HG03457 (cell line): ENCODE results near the gene BARD1.

Experiments used
- ATAC-seq: cut with Tn5 transposase; IDR thresholded peaks from one replicate; pipeline ENCODE4 v1.9.1; 2021; ENCODE audit warnings: moderate number of reproducible peaks; ENCODE audit not compliant: unreplicated experiment

Gene BARD1

DNA sequence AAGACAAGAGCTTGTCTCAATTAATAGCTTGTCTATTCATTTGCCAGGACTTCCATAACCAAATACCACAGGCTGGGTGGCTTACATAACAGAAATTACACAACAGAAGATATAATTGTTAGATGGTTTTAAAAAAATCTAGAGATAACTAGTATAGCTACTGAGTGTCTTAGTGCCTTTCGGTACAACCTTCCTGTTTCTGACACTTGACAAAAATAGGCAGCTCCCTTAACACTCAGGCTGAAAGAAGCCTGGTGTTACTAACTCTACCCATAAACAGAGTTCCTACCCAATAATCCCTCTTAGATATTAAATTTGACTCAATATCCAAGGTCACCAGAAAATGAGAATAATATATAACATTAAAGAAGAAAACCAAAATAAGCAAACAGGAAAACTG lies 129.7 kb downstream of the BARD1 start:
- no peak for ATAC-seq

DNA sequence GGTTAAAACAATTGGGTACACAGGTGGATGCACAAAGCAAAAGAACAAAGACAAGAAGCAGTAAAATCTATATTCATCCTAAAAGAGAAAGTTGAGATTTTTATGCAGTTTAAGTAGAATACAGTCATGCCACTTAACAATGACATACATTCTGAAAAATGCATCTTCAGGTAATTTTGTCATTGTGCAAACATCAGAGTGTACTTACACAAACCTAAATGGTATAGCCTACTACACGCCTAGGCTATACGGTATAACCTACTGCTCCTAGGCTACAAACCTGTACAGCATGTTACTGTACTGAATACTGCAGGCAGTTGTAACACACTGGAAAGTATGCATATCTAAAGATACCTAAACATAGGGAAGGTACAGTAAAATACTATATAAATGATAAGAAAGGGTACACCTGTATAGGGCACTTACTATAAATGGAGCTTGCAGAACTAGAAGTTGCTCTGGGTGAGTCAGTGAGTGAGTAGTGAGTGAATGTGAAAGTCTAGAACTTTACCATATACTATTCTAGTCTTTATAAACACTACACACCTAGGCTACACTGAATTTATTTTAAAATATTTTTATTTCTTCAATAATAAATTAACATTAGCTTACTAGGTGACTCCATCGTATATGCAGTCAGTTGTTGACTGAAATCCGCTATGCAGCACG lies 132.9 kb downstream of the BARD1 start:
- ATAC-seq: no peak
